Endometrial microvascular endothelial cells (primary cell): Measurements from ENCODE around the gene PRAMEF12. TPM values are rescaled to one million over a fixed set of nuclear protein-coding genes. Genes with fewer than 3 reads are reported as not detected.
"Not testable (repeated sequence)": the region's sequence is repeated elsewhere in the genome, so short reads cannot be mapped to it uniquely, and the experiment has no call there.

Source experiments
- in situ Hi-C: cut with HindIII; loops from 2 replicates; pipeline ENCODE4 v1.10.0; 2017; ENCODE audit warnings: low sequenced_read_pairs, low pct_unique_long_range_greater_than_20kb; ENCODE audit errors: inconsistent ontology term
- total RNA-seq: library from RNA; depleted of rRNA; stranded (reverse); fragments of >200 nt; gene quantifications from one replicate; pipeline ENCODE4 v1.2.3, GENCODE V29; 2015; ENCODE audit errors: inconsistent ontology term

Gene PRAMEF12
- not detected for total RNA-seq

DNA sequence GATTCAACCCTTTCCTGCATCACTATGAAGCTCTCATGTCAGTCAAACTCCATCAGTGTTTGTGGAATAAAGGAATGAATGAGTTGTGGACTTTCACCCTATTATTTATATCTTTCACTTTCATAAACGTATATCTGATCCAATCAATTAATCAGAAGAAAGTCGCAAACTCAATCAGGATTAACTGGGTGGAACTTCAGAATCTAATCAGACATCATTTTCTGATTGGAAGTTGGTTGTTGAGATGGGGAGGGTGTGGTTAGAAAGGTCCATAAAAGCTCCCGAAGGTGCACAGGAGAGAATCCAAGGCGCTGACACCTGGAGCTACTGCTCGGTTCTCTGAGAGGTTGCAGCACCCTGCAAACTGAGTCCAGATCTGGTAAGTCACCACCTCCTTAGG, at the start of gene PRAMEF12:
Gene PRAMEF12 (plus strand): TSS at position 301 of the 400 bp plus-strand sequence. CDS start 1,130 bp downstream, outside the sequence.
- in situ Hi-C loops: no loop called here

DNA sequence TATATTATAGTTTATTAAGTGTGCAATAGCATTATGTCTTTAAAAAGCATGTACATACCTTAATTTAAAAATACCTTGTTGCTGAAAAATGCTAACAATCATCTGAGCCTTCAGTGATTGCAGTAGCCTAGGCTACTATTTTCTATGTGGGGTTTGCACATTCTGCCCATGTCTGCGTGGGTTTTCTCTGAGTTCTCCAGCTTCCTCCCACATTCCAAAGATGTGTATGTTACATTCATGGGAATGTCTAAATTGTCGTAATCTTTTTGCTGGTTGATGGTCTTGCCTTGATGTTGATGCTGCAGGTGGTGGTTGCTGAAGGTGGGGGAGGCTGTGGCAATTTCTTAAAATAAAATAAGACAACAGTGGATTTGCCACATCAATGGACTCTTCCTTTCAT, 45.1 kb upstream of the PRAMEF12 start:
- in situ Hi-C loops: no loop called here

DNA sequence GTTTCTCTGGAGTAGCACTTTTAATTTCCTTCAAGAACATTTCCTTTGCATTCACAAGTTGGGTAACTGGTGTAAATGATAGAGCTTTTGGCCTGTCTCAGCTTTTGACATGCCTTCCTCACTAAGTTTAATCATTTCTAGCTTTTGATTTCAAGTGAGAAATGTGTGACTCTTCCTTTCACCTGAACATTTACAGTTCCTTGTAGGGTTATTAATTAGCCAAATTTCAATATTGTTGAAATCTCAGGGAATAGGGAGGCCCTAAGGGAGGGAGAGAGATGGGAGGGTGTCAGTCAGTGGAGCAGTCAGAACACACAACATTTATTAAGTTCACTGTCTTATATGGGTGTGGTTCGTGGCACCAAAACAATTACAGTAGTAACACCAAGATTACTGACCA, 43.4 kb upstream of the PRAMEF12 start:
- in situ Hi-C loops: no loop called here

DNA sequence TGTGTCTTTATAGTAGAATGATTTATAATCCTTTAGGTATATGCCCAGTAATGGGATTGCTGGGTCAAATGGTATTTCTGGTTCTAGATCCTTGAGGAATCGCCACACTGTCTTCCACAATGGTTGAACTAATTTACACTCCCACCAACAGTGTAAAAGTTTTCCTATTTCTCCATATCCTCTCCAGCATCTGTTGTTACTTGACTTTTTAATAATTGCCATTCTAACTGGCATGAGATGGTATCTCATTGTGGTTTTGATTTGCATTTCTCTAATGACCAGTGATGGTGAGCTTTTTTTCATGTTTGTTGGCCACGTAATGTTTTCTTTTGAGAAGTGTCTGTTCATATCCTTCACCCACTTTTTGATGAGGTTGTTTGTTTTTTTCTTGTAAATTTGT, 42.5 kb upstream of the PRAMEF12 start:
- in situ Hi-C loops: not testable (repeated sequence)

DNA sequence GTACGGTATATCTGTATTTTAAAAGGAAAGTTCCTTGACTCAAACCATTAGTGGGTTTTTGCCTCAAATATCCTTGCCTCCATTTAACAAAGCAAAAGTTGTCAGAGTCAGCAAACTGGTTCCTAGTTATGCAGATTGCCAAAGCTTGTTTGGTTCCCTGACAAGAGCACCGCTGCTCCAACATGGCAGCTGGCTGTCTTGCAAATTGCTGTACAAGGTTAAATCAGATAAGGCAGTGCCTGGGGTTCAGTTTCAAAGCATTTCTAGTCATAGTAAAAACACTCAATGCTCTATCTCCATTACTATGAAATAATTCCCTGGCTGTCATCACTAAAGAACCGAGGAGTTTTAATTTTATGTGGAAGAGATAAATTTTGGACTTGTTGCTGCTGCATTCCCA, 38.9 kb upstream of the PRAMEF12 start:
- in situ Hi-C loops: no loop called here

DNA sequence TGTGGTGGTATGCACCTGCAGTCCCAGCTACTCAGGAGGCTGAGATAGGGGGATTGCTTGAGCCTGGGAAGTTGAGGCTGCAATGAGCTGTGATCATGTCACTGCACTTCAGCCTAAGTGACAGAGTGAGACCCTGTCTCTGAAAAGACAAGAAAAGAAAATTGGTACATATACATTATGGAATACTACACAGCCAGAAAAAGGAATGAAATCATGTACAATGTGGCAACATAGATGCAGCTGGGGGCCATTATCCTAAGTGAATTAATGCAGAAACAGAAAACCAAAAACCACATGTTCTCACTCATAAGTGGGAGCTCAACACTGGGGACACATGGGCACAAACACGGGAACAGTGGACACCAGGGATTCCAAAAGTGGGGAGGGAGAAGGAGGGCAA, 34.6 kb upstream of the PRAMEF12 start:
- in situ Hi-C loops: no loop called here

DNA sequence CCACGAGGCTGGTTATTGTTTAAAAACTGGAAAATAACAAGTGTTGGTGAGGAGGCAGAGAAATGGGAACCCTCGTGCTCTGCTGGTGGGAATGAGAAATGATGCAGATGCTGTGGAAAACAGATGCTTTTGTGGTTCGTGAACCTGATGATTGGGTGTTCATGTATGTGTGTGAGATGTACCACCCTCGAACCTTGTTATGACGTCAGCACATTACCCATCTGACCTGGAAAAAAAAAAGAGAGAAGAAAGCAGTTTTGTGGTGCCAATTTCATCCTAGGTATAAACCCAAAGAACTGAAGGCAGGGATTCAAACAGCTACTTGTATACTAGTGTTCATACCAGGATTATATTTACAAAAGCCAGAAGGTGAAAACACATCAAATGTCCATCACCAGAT, 33.9 kb upstream of the PRAMEF12 start:
- in situ Hi-C loops: no loop called here

DNA sequence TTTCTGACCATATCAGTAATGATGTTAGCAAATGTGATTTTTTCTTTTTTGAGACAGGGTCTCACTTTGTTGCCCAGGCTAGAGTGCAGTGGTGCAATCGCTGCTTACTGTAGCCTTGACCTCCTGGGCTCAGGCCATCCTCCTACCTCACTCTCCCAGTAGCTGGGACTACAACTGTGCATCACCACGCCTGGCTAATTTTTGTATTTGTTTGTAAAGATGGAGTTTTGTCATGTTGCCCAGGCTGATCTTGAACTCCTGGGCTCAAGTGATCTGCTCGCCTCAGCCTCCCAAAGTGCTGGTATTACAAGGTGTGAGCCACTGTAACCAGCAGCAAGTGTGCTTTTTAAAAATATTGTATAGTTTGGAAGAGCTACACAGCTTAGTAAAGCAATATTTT, 31.6 kb upstream of the PRAMEF12 start:
- in situ Hi-C loops: no loop called here

DNA sequence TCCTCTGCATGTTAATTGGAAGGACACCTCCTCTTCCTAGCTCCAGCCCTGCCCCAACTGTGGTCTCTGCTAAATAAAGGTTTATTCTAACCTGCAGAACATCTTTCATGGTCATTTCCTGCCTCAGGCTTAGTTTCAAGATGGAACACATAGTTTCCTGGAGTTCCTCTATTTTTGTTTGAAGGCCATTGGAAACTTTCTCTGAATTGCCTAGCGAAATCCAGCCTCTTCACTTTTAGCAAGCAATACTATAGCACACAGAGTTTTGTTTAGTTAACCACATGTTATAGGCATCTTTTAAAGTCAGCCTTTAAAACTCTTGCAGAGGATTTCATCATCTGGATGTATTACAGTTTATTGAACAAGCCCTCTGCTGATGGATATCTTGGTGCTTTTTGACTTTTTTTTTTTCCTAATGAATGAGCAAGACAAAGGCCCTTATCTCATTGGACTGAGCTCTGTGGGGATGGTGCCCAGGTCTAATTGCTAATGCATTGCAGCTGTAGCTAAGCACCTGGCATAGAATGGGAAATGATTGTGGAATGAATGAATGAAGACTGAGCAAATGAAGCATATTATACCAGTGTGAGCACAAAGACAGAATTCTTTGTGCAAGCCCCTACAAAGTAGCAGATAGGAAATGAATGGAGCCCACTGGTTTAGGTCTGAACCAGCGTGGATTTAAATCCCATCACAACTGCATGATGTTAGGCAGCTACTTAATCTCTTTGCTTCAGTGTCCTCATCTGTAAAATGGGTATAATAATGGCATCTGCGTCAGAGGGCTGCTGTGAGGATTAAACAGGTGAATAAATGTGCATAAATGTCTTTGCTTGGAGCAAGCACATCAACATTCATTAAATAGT, 28.2 kb upstream of the PRAMEF12 start:
- in situ Hi-C loops: no loop called here

DNA sequence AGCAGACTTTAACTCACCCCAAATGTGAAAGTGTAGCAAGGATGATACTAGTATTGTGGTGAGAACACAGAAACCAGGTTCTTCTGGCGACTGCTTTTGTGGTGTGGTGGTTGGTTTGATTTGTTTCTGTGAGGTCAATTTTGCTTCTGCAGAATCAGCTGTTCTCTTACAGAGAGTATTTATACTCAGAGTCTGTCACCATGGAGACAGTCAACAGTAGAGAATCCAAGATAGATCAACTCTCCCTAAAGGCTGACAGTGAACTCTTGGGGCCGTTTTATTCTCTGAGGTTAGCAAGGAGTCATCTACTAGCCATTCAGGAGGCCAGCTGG, 27.6 kb upstream of the PRAMEF12 start, which contains the start of gene CFAP107:
Gene CFAP107 (plus strand): TSS at position 209 of the 332 bp plus-strand sequence. CDS start 231 bp downstream, outside the sequence.
- in situ Hi-C loops: no loop called here

DNA sequence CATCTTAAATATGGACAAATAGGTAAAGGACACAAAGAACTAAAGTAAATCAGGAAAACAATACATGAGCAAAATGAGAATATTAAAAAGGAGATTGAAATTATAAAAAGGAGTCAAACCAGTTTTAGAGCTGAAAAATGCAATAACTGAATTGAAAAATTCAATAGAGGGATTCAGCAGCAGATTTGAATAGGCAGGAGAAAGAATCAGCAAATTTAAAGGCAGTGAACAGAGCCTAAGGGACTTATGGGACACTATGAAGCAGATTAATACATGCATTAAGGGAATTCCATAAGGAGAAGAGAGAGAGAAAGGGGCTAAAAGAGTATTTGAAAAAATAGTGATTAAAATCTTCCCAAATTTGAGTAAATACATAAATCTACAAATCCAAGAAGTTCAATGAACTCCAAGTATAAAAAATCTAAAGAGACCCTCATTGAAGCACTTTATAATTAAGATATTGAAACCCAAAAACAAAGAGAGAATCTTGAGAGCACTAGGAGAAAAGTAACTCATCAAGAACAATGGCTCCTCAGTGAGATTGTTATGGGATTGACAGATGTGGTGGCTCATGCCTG, 24.7 kb upstream of the PRAMEF12 start:
- in situ Hi-C loops: no loop called here

DNA sequence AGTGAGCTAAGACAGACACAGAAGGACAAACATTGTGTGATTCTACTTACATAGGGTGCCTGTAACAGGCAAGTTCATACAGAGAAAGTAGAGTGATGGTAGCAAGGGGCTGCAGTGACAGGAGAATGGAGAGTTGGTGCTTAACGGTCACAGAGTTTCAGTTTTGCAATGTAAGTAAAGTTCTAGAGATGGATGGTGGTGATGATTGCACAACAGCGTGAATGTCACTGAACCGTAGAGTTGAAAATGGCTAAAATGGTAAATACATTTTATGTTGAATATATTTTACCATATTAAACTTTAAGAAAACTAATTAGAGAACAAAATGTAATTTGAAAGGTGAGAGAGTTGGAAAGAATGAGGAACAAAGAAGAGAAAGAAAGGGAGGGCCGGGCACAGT, 18.8 kb upstream of the PRAMEF12 start:
- in situ Hi-C loops: no loop called here

DNA sequence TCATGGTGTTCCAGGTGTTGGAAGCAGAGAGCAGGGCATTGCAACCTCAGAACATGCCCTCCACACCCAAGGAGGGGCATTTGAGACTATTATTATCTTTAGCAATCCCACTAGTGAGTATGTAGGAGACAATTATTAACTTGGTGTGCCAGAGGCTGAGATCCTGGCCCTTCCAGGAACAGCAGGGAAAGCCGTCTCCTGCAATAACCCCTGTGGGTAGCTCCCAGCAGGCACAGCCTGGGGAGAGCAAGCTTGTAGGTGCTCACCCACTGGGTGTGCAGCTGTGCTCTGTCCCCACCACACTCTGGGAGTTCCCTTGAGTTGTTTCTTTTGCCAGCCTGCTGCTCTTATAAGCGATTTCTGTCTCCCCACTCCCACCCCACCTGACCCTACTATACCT, 17.3 kb upstream of the PRAMEF12 start:
- in situ Hi-C loops: no loop called here

DNA sequence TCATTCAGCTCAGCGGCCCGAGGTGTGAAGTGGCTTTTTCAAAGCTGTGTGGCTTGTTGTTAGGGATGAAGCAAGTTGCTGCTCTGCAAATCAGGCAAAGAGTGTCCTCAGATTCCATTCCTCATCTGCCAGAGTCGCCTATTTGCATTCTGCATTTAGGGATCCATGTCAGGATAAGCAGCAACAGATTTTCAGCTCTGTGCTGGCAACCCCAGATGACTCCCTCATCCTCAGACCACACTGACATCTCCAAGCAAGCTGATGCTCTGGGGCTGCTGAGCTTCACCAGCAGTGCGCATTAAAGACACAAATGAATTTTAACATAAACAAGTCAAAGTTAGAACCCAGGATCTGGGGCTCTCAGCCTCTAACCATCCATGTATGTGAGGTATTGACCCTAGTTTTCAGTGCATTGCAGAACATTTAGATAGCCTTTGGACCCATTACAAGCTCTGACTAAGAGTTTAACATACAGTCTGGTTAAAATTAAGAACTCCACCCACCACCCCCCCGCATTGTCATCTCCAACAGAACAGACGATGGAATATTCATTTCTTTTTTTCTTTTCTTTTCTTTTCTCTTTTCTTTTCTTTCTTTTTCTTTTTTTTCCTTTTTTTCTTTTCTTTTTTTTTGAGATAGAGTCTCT, 16.6 kb upstream of the PRAMEF12 start:
- in situ Hi-C loops: no loop called here

DNA sequence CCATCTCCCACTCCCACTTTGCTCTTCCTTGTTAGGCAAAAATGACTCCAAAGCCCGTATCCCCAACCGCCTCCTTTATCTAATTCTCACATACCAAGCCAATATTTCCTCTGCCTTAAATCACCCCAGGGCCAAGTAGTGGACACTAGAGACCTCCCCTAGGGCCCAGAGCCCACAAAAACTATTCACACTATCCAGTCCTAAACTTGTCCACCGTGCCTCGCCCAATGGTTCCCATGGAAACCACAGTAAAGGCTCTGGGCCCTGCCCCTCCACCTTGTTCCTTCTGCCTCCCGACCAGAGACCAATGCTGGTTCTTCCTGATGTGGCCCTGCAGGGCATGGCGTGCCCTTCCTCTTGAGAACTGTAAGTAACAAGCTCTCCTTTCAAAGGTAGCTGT, 15.7 kb upstream of the PRAMEF12 start:
- in situ Hi-C loops: no loop called here

DNA sequence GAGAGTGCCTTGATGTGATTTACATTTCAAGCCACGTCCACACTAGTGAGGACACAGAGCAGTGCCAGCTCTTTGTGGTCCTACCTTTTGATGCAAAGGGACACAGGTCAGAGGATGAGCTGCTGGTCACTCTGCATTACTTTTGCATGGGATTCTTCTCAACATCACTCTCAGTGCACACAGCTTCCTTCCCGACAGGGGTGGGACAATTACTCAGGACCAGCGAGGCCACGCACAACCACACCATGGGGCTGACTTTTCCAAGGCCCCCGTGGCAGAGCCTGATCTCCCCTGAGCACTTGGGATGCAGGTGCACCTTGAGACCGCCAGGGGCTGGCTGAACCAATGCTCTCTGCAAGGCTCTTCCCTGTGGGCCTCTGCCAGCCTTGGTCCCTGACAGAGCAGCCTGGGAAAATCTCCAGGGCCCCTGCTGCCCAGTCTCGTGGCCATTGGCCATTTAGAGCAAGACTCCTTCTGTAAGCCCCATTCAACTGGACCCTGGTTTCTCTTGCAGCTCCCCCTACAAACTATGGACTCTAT, 13.2 kb upstream of the PRAMEF12 start:
- in situ Hi-C loops: no loop called here

DNA sequence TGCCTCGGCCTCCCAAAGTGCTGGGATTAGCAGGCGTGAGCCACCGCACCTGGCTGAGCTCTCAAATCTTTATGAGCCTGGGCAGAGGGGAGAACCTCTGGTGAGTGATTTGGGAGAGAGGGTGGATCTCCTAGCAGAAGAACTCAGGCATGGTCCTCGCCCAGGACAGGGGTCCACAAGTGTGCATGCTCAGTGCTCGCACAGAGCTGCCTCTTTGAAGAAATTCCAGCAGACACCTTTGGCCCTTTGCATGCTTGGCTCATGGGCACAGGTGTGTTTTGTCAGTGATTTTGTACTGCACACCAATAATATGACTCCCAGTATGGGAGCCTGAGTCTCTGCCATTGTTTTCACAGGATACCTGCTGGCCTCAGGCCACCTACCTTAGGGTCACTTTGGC, 11.8 kb upstream of the PRAMEF12 start:
- in situ Hi-C loops: no loop called here

DNA sequence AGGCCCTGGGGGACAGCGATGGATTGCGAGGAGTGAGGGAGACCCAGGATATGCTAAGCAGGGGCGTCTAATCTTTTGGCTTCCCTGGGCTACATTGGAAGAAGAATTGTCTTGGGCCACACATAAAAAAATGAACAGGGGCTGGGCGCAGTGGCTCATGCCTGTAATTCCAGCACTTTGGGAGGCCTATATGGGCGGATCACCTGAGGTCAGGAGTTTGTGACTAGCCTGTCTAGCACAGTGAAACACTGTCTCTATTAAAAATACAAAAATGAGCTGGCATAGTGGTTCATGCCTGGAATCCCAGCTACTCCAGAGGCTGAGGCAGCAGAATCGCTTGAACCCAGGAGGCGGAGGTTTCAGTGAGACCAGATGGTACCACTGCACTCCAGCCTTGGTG, 10.8 kb upstream of the PRAMEF12 start:
- in situ Hi-C loops: no loop called here

DNA sequence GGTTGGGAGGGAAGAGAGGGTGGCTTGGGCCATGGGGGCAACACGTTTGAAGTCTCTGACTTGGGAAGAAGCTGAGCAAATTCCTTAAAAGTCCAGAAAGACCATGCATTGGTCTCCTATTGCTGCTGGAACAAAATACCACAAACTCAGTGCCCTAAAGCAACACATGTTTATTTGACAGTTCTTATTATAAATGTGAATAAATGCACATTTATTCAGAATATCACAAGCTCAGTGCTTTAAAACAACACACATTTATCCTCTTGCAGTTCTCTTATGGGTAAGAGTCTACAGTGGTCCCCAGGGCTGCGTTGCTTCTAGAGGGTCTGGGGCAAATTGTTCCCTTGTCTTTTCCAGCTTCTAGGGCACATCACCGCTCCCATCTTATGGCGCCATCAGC, 10.1 kb upstream of the PRAMEF12 start:
- in situ Hi-C loops: no loop called here

DNA sequence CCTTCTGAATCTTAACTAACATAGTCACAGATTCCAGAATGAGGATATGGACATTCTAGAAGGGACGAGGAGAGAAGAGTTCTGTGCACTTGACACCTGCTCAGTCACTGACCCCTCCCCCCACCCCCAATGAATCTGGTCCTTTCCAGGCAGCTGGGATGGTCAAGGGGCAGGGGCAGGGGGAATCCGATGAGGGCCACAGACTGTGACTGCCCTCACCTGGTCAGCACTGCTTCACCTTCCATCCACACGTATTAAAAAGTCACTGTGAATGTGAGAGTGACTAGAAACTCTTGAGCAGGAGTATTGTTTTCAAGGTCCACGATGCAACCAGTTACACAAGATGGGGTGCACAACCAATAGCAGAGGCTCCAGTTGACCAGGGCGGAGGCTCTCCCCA, 9.5 kb upstream of the PRAMEF12 start:
- in situ Hi-C loops: no loop called here
